ENCODE results near the gene FILIP1.

Gene FILIP1

GRCh38 chr6:75427329-75427728 is 66.3 kb downstream of the FILIP1 start:
- TF ChIP-seq TAF1 (IDR thresholded peaks at IDR 0.05; ENCODE audit: borderline replicate concordance, insufficient read depth, low read length) = no peak
- TF ChIP-seq POLR2AphosphoS5 (IDR thresholded peaks at IDR 0.05; ENCODE audit: low read depth, low read length) = no peak
- TF ChIP-seq FOXP2 (optimal IDR thresholded peaks at IDR 0.05; ENCODE audit: borderline replicate concordance, extremely low read depth, extremely low read length, insufficient read depth) = no peak
- no peak for TF ChIP-seq REST (IDR thresholded peaks at IDR 0.05; ENCODE audit: insufficient read depth in 1 of 2, low read depth in 2 of 2, low read length in 2 of 2)
- TF ChIP-seq SIN3A (IDR thresholded peaks at IDR 0.05; ENCODE audit: borderline replicate concordance, insufficient read depth, low read length) = no peak

GRCh38 chr6:75424618-75425548 is 68.7 kb downstream of the FILIP1 start:
- TF ChIP-seq REST (IDR thresholded peaks at IDR 0.05; ENCODE audit: insufficient read depth in 1 of 2, low read depth in 2 of 2, low read length in 2 of 2) (no peak), POLR2AphosphoS5 (IDR thresholded peaks at IDR 0.05; ENCODE audit: low read depth, low read length) (no peak), FOXP2 (optimal IDR thresholded peaks at IDR 0.05; ENCODE audit: borderline replicate concordance, extremely low read depth, extremely low read length, insufficient read depth) (no peak), SIN3A (IDR thresholded peaks at IDR 0.05; ENCODE audit: borderline replicate concordance, insufficient read depth, low read length) (peak; percentile 52; the same call in 1 of the 2 replicates), TAF1 (IDR thresholded peaks at IDR 0.05; ENCODE audit: borderline replicate concordance, insufficient read depth, low read length) (peak; percentile 44; the same call in 1 of the 2 replicates)

- TF ChIP-seq TAF1 (IDR thresholded peaks at IDR 0.05; ENCODE audit: borderline replicate concordance, insufficient read depth, low read length) (no peak), SIN3A (IDR thresholded peaks at IDR 0.05; ENCODE audit: borderline replicate concordance, insufficient read depth, low read length) (no peak), POLR2AphosphoS5 (IDR thresholded peaks at IDR 0.05; ENCODE audit: low read depth, low read length) (no peak), REST (IDR thresholded peaks at IDR 0.05; ENCODE audit: insufficient read depth in 1 of 2, low read depth in 2 of 2, low read length in 2 of 2) (no peak)
These were observed 70.2 kb downstream of the FILIP1 start for GRCh38 chr6:75423386-75423785.

GRCh38 chr6:75422024-75422639 is 71.5 kb downstream of the FILIP1 start:
- TF ChIP-seq TAF1 (IDR thresholded peaks at IDR 0.05; ENCODE audit: borderline replicate concordance, insufficient read depth, low read length) (no peak), SIN3A (IDR thresholded peaks at IDR 0.05; ENCODE audit: borderline replicate concordance, insufficient read depth, low read length) (no peak), FOXP2 (optimal IDR thresholded peaks at IDR 0.05; ENCODE audit: borderline replicate concordance, extremely low read depth, extremely low read length, insufficient read depth) (no peak), POLR2AphosphoS5 (IDR thresholded peaks at IDR 0.05; ENCODE audit: low read depth, low read length) (no peak), REST (IDR thresholded peaks at IDR 0.05; ENCODE audit: insufficient read depth in 1 of 2, low read depth in 2 of 2, low read length in 2 of 2) (no peak)

Measured in PFSK-1 (cell line).